Nephron progenitor cell (in vitro differentiated cells): ENCODE data around the gene BCOR.
A peak's percentile ranks its signal among the peaks of the same experiment; 100 is the strongest.

Source experiments
- DNase-seq: peaks from one replicate; pipeline ENCODE4 v3.0.0; 2021
- H3K27ac Mint-ChIP-seq: 2 replicates; pipeline ENCODE4 v1.8.0; 2021; ENCODE audit warnings: mild to moderate bottlenecking, moderate library complexity, mixed read lengths
- H3K27me3 Mint-ChIP-seq: 2 replicates; pipeline ENCODE4 v1.8.0; 2021; ENCODE audit warnings: mild to moderate bottlenecking, low read depth, mixed read lengths; ENCODE audit not compliant: poor library complexity
- H3K36me3 Mint-ChIP-seq: 2 replicates; pipeline ENCODE4 v1.8.0; 2021; ENCODE audit warnings: low read depth, mixed read lengths
- H3K4me1 Mint-ChIP-seq: 2 replicates; pipeline ENCODE4 v1.8.0; 2021; ENCODE audit warnings: mixed read lengths
- H3K4me3 Mint-ChIP-seq: 2 replicates; pipeline ENCODE4 v1.8.0; 2021; ENCODE audit warnings: mild to moderate bottlenecking, moderate library complexity, mixed read lengths
- H3K9me3 Mint-ChIP-seq: 2 replicates; pipeline ENCODE4 v1.8.0; 2021; ENCODE audit warnings: mild to moderate bottlenecking, moderate library complexity, mixed read lengths
- TF ChIP-seq, protein P1 (sequence below): fragments of 200-600 bp; sonication (generic); IDR thresholded peaks from 2 replicates; pipeline ENCODE4 v1.5.0; 2021; ENCODE audit warnings: antibody characterized with exemption

BCOR gene

DNA sequence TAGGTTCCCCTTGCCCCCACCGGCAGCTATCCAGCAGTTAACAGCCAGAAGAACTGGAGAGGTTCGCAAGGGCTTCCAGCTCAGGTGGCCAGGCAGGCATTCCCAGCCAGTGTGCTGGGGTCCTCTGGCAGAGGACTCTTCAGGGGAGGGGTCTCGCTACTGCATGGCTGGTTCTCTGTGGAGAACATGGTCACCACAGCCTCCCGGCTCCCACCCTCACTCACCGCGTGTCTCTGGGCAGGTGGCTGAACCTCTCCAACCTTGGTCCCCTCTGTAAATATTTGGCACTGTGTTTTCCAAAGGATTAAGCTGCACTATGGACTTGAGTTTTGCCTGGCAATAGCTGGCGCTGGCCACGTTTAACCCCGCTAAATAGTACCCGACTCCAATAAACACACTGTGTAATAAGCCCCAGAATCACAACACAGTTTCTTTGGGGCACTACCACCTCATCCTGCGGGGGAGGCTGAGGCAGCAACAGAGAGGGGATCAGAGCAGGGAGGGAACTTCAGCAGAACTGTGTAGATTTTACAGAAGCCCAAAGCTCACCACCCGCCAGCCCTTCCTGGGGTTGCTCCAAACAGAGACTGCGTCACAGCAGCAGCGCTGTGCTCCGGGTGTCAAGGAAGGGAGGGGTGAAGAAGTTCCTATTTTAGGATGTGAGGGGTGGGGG is 15.2 kb downstream of the BCOR start:
- H3K36me3 Mint-ChIP-seq = no peaks in the 10 kb centered on the region
- no peak overlapping the region for H3K27ac Mint-ChIP-seq
- peaks cover 86% of the 10 kb centered on the region for H3K4me1 Mint-ChIP-seq
- TF ChIP-seq, protein P1, sequence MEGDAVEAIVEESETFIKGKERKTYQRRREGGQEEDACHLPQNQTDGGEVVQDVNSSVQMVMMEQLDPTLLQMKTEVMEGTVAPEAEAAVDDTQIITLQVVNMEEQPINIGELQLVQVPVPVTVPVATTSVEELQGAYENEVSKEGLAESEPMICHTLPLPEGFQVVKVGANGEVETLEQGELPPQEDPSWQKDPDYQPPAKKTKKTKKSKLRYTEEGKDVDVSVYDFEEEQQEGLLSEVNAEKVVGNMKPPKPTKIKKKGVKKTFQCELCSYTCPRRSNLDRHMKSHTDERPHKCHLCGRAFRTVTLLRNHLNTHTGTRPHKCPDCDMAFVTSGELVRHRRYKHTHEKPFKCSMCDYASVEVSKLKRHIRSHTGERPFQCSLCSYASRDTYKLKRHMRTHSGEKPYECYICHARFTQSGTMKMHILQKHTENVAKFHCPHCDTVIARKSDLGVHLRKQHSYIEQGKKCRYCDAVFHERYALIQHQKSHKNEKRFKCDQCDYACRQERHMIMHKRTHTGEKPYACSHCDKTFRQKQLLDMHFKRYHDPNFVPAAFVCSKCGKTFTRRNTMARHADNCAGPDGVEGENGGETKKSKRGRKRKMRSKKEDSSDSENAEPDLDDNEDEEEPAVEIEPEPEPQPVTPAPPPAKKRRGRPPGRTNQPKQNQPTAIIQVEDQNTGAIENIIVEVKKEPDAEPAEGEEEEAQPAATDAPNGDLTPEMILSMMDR = no peak
- DNase-seq = no peak
- H3K4me3 Mint-ChIP-seq = peak overlapping the region; percentile 74
- peaks cover 18% of the 10 kb centered on the region for H3K9me3 Mint-ChIP-seq
- H3K27me3 Mint-ChIP-seq = peaks cover 65% of the 10 kb centered on the region

DNA sequence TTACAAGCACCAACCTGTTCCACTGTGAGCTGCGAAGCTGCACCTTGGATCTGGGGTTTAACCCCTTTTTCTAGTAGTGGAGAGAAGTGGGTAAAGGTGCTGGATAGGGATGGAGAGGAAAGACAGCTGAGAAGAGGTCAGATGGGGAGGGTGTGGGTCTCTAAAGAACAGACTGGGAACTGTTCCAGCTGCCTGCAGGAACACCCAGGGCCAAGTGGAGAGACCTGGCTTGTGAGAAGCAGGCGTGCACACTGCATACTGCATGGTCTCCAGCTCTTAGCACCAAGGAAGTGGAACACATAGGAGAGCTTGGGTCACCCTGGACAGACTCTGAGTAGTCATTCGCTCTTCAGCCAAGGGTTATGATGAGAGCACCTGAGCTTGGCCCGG is 16.1 kb downstream of the BCOR start:
- H3K27me3 Mint-ChIP-seq = peaks cover 56% of the 10 kb centered on the region
- H3K4me3 Mint-ChIP-seq = peak overlapping the region; percentile 7
- no peak overlapping the region for H3K27ac Mint-ChIP-seq
- peaks cover 18% of the 10 kb centered on the region for H3K9me3 Mint-ChIP-seq
- TF ChIP-seq, protein P1 = no peak
- H3K4me1 Mint-ChIP-seq = peaks cover 86% of the 10 kb centered on the region
- H3K36me3 Mint-ChIP-seq = peaks cover 1% of the 10 kb centered on the region
- DNase-seq = no peak

- Mint-ChIP-seq H3K4me3 (peak overlapping the region; percentile 7), H3K27ac (no peak overlapping the region), H3K9me3 (peaks cover 17% of the 10 kb centered on the region), H3K27me3 (peaks cover 50% of the 10 kb centered on the region), H3K36me3 (peaks cover 5% of the 10 kb centered on the region), H3K4me1 (peaks cover 86% of the 10 kb centered on the region)
- TF ChIP-seq, protein P1 = no peak
- DNase-seq = no peak
These were observed 16.7 kb downstream of the BCOR start for GRCh38 chrX:40080894-40081678.

DNA sequence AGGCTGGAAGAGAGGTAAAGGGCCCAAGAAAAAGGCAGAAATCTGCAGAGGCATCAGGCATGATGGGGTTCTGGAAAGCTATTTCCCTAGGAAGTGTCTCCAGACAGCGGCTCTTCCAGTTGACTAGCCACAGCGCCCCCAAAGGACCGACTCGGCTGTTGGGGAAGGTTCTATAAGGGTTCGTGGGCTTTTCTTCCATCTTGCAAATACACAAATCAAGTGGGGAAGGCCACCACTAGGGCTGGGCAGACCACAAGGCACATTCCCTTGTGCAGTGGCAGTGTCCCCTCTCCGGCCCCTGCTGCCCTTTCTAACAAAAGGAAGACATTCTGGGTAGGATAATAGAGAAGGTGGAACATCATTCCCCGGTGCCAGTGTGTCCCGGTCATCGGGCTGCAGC is 18.2 kb downstream of the BCOR start:
- Mint-ChIP-seq H3K4me1 (peaks cover 75% of the 10 kb centered on the region), H3K27me3 (peaks cover 39% of the 10 kb centered on the region), H3K4me3 (no peak overlapping the region), H3K9me3 (peaks cover 17% of the 10 kb centered on the region), H3K27ac (no peak overlapping the region), H3K36me3 (peaks cover 17% of the 10 kb centered on the region)
- TF ChIP-seq, protein P1 = no peak
- DNase-seq = no peak

DNA sequence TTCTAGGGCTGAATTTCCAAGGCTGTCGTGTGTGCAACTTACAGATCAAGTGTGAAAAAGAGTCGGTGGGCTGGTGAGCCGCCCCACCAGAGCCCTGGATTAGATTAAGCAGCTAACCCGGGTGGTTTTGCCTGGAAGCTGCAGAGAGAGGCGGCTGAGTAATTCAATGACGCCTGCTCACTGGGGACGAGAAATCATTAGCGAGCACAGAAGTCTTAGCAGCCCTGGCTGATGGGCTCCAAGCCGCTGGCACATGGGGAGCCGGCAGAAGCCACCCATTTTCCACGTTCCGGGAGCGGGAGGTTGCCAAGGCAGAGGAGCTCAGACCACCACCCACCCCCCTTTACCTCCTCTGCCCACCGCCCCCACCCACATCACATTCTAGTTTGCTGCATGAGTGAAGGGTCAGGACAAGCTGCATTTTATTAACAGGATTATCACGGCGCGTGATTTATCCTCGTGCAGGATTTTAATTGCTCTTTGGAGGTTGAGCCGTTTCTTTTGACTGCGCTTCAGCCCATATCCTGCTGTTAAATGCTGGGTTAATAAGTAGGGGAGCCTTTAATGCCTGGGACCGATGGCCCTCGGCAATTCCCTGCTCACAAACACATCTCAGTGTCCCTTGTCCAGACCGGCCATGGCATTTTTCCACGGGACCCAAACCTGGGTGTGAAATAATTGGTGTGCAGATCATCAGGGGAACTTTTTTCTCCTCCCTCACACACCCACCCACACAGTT is 19.1 kb downstream of the BCOR start:
- Mint-ChIP-seq H3K9me3 (peaks cover 17% of the 10 kb centered on the region), H3K27ac (peak overlapping the region; percentile 16), H3K27me3 (peaks cover 30% of the 10 kb centered on the region), H3K4me3 (no peak overlapping the region), H3K36me3 (peaks cover 26% of the 10 kb centered on the region), H3K4me1 (peaks cover 68% of the 10 kb centered on the region)
- TF ChIP-seq, protein P1 = no peak
- no peak for DNase-seq
